Ectodermal cell (in vitro differentiated cells): ENCODE results near the gene TSTD2.
"Not testable (repeated sequence)": the region's sequence is repeated elsewhere in the genome, so short reads cannot be mapped to it uniquely, and the experiment has no call there.

Source experiments
- H3K27ac ChIP-seq: 2 replicates; pipeline ENCODE4 v1.7.0; 2013; ENCODE audit warnings: mild to moderate bottlenecking, low read depth, low read length; ENCODE audit not compliant: insufficient read depth, poor library complexity, severe bottlenecking
- H3K27me3 ChIP-seq: 2 replicates; pipeline ENCODE4 v1.7.0; 2013; ENCODE audit warnings: mild to moderate bottlenecking, low read length; ENCODE audit not compliant: insufficient read depth, control insufficient read depth, poor library complexity, severe bottlenecking
- H3K36me3 ChIP-seq: one replicate; pipeline ENCODE4 v1.7.0; 2013; ENCODE audit warnings: low read length; ENCODE audit not compliant: control insufficient read depth, insufficient read depth
- H3K4me1 ChIP-seq: one replicate; pipeline ENCODE4 v1.7.0; 2013; ENCODE audit warnings: low read length; ENCODE audit not compliant: control insufficient read depth, insufficient read depth
- H3K4me3 ChIP-seq: 2 replicates; pipeline ENCODE4 v1.7.0; 2013; ENCODE audit warnings: low read depth, low read length, control low read depth; ENCODE audit not compliant: insufficient read depth
- H3K9me3 ChIP-seq: 2 replicates; pipeline ENCODE4 v1.7.0; 2013; ENCODE audit warnings: mild to moderate bottlenecking, low read length, moderate library complexity; ENCODE audit not compliant: control insufficient read depth
- WGBS, 2 experiments: methylation state at CpG; one replicate each; pipeline ENCODE4 v1.1.7; 2013; ENCODE audit warnings: missing lambda C conversion rate in 2 of 2; 5-methylcytosine and 5-hydroxymethylcytosine counted together

The TSTD2 gene

GRCh38 chr9:97574101-97574571 is 59.0 kb downstream of the TSTD2 start:
- H3K27me3 ChIP-seq, H3K9me3 ChIP-seq, H3K4me1 ChIP-seq, H3K4me3 ChIP-seq, H3K36me3 ChIP-seq, H3K27ac ChIP-seq: not testable (repeated sequence)
- WGBS, 2 experiments = 97% methylated on average over 42 to 47 of the region's 47 CpGs

GRCh38 chr9:97573482-97574073 is 59.6 kb downstream of the TSTD2 start:
- H3K27me3 ChIP-seq = no peaks in the 10 kb centered on the region
- no peaks in the 10 kb centered on the region for H3K36me3 ChIP-seq
- WGBS, 2 experiments = 93 to 95% methylated on average over 4 to 5 of the region's 5 CpGs
- no peaks in the 10 kb centered on the region for H3K4me1 ChIP-seq
- H3K4me3 ChIP-seq = no peak overlapping the region
- H3K9me3 ChIP-seq = no peaks in the 10 kb centered on the region
- no peak overlapping the region for H3K27ac ChIP-seq

- Histone ChIP-seq H3K9me3 (no peaks in the 10 kb centered on the region), H3K27me3 (no peaks in the 10 kb centered on the region), H3K4me1 (no peaks in the 10 kb centered on the region), H3K36me3 (no peaks in the 10 kb centered on the region), H3K27ac (no peak overlapping the region), H3K4me3 (no peak overlapping the region)
- 90 to 94% methylated on average over 6 of the region's 6 CpGs for WGBS, 2 experiments
Observed at GRCh38 chr9:97572892-97573365, 60.2 kb downstream of the TSTD2 start.

- Histone ChIP-seq H3K27ac (no peak overlapping the region), H3K36me3 (no peaks in the 10 kb centered on the region), H3K4me1 (no peaks in the 10 kb centered on the region), H3K27me3 (no peaks in the 10 kb centered on the region), H3K9me3 (no peaks in the 10 kb centered on the region), H3K4me3 (no peak overlapping the region)
- 81% methylated on average over 9 of the region's 9 CpGs for WGBS, 2 experiments
Observed at GRCh38 chr9:97572196-97572891, 60.8 kb downstream of the TSTD2 start.

- H3K36me3 ChIP-seq = no peaks in the 10 kb centered on the region
- no peaks in the 10 kb centered on the region for H3K9me3 ChIP-seq
- H3K27me3 ChIP-seq = no peaks in the 10 kb centered on the region
- H3K4me3 ChIP-seq = no peak overlapping the region
- H3K4me1 ChIP-seq = no peaks in the 10 kb centered on the region
- 89 to 91% methylated on average over 1 of the region's 1 CpG for WGBS, 2 experiments
- H3K27ac ChIP-seq = no peak overlapping the region
Observed at GRCh38 chr9:97571664-97572063, 61.5 kb downstream of the TSTD2 start.

GRCh38 chr9:97570899-97571298 is 62.3 kb downstream of the TSTD2 start:
- H3K4me3 ChIP-seq = no peak overlapping the region
- 94 to 97% methylated on average over 6 of the region's 6 CpGs for WGBS, 2 experiments
- no peaks in the 10 kb centered on the region for H3K27me3 ChIP-seq
- no peaks in the 10 kb centered on the region for H3K9me3 ChIP-seq
- H3K27ac ChIP-seq = no peak overlapping the region
- H3K36me3 ChIP-seq = no peaks in the 10 kb centered on the region
- no peaks in the 10 kb centered on the region for H3K4me1 ChIP-seq

- no peak overlapping the region for H3K27ac ChIP-seq
- H3K4me3 ChIP-seq = no peak overlapping the region
- 93 to 95% methylated on average over 11 of the region's 11 CpGs for WGBS, 2 experiments
- H3K36me3 ChIP-seq = no peaks in the 10 kb centered on the region
- no peaks in the 10 kb centered on the region for H3K27me3 ChIP-seq
- peaks cover 12% of the 10 kb centered on the region for H3K4me1 ChIP-seq
- no peaks in the 10 kb centered on the region for H3K9me3 ChIP-seq
Observed at GRCh38 chr9:97568461-97569275, 64.5 kb downstream of the TSTD2 start.

- peaks cover 12% of the 10 kb centered on the region for H3K4me1 ChIP-seq
- 89 to 91% methylated on average over 4 of the region's 4 CpGs for WGBS, 2 experiments
- H3K4me3 ChIP-seq = no peak overlapping the region
- H3K36me3 ChIP-seq = no peaks in the 10 kb centered on the region
- H3K9me3 ChIP-seq = no peaks in the 10 kb centered on the region
- H3K27me3 ChIP-seq = no peaks in the 10 kb centered on the region
- H3K27ac ChIP-seq = no peak overlapping the region
Observed at GRCh38 chr9:97567894-97568202, 65.3 kb downstream of the TSTD2 start.

- 83 to 84% methylated on average over 9 of the region's 9 CpGs for WGBS, 2 experiments
Observed at GRCh38 chr9:97567182-97567893, 65.8 kb downstream of the TSTD2 start.

GRCh38 chr9:97565262-97565661 is 67.9 kb downstream of the TSTD2 start:
- no peak overlapping the region for H3K4me3 ChIP-seq
- WGBS, 2 experiments = 77 to 78% methylated on average over 5 of the region's 5 CpGs
- H3K27me3 ChIP-seq = no peaks in the 10 kb centered on the region
- H3K9me3 ChIP-seq = no peaks in the 10 kb centered on the region
- H3K4me1 ChIP-seq = peaks cover 12% of the 10 kb centered on the region
- H3K27ac ChIP-seq = no peak overlapping the region
- H3K36me3 ChIP-seq = no peaks in the 10 kb centered on the region

More at GRCh38 chr9:97567182-97567893, 65.8 kb downstream of the TSTD2 start:
- Histone ChIP-seq H3K4me1 (peaks cover 12% of the 10 kb centered on the region), H3K36me3 (no peaks in the 10 kb centered on the region), H3K27me3 (no peaks in the 10 kb centered on the region), H3K9me3 (no peaks in the 10 kb centered on the region), H3K4me3 (no peak overlapping the region), H3K27ac (no peak overlapping the region)
